ENCODE measurements around the gene SCN1A.
"Not testable (repeated sequence)": the region's sequence is repeated elsewhere in the genome, so short reads cannot be mapped to it uniquely, and the experiment has no call there.

SCN1A gene

GRCh38 chr2:166135152-166135848 lies 7.5 kb upstream of the SCN1A start:
- DNase-seq = no peak

- DNase-seq = no peak
Measured at GRCh38 chr2:166134252-166135151, 6.7 kb upstream of the SCN1A start.

GRCh38 chr2:166133653-166134052 lies 5.8 kb upstream of the SCN1A start:
- no peak for DNase-seq

GRCh38 chr2:166128156-166128505 lies 311 bp upstream of the SCN1A start:
- no peak for DNase-seq

GRCh38 chr2:166126007-166126639 lies 1.7 kb downstream of the SCN1A start:
- no peak for DNase-seq

- no peak for DNase-seq
Measured at GRCh38 chr2:166125557-166125956, 2.3 kb downstream of the SCN1A start.

GRCh38 chr2:166118180-166118579 lies 9.6 kb downstream of the SCN1A start:
- DNase-seq = no peak

- DNase-seq = no peak
Measured at GRCh38 chr2:166117491-166117890, 10.3 kb downstream of the SCN1A start.

GRCh38 chr2:166115589-166115988 lies 12.2 kb downstream of the SCN1A start:
- DNase-seq = no peak

- no peak for DNase-seq
Measured at GRCh38 chr2:166112193-166112605, 15.6 kb downstream of the SCN1A start.

GRCh38 chr2:166106431-166107015 lies 21.3 kb downstream of the SCN1A start:
- no peak for DNase-seq

- DNase-seq = no peak
Measured at GRCh38 chr2:166104773-166105172, 23.0 kb downstream of the SCN1A start.

GRCh38 chr2:166104084-166104483 lies 23.7 kb downstream of the SCN1A start:
- no peak for DNase-seq

GRCh38 chr2:166103277-166103676 lies 24.5 kb downstream of the SCN1A start:
- DNase-seq = not testable (repeated sequence)

GRCh38 chr2:166094325-166094724 lies 33.5 kb downstream of the SCN1A start:
- no peak for DNase-seq

- DNase-seq = no peak
Measured at GRCh38 chr2:166092889-166093288, 34.9 kb downstream of the SCN1A start.

- no peak for DNase-seq
Measured at GRCh38 chr2:166091439-166091838, 36.4 kb downstream of the SCN1A start.

- DNase-seq = no peak
Measured at GRCh38 chr2:166090908-166091307, 36.9 kb downstream of the SCN1A start.

- DNase-seq = no peak
Measured at GRCh38 chr2:166090346-166090745, 37.5 kb downstream of the SCN1A start.

- DNase-seq = no peak
Measured at GRCh38 chr2:166088634-166089033, 39.2 kb downstream of the SCN1A start.

- DNase-seq = no peak
Measured at GRCh38 chr2:166084301-166084700, 43.5 kb downstream of the SCN1A start.

GRCh38 chr2:166082736-166083135 lies 45.1 kb downstream of the SCN1A start:
- DNase-seq = no peak

GRCh38 chr2:166081852-166082251 lies 46.0 kb downstream of the SCN1A start:
- no peak for DNase-seq

All from activated CD4-positive, alpha-beta T cell treated with anti-CD3 and anti-CD28 coated beads, Interleukin-2, amount 50 U/mL, for 48 hours (primary cell).